Pancreas (tissue), 10 donors: ENCODE measurements around the gene SLC46A1. TPM values are rescaled to one million over a fixed set of nuclear protein-coding genes. Genes with fewer than 3 reads are reported as not detected.
"Not testable (repeated sequence)": the region's sequence is repeated elsewhere in the genome, so short reads cannot be mapped to it uniquely, and the experiment has no call there.

Experiments used
- ATAC-seq, 4 donors: fragments of 200-7000 bp; cut with Tn5 transposase; one replicate each; pipeline versions ENCODE4 v1.8.0 to v1.9.1; 2020; ENCODE audit warnings: mild to moderate bottlenecking in 4 of 4, moderate library complexity in 4 of 4
- DNase-seq, 6 donors: peaks; one replicate each; pipeline ENCODE4 v3.0.0-alpha.2; 2020
- FAIRE-seq: peaks from 2 replicates; lab custom pipeline; 2012; peaks lifted over from hg19 to GRCh38; lab: Jason Lieb, UNC
- H3K27ac ChIP-seq, 4 donors: fragments of 200-600 bp; sonication (generic); 1 replicate in 3 of 4; 2 replicates in 1 of 4; pipeline versions ENCODE4 v1.5.0 to v1.8.0; 2020
- H3K27me3 ChIP-seq, 4 donors: fragments of 200-600 bp; one replicate each; pipeline ENCODE4 v1.8.0; 2021
- H3K36me3 ChIP-seq, 3 donors: fragments of 200-600 bp; sonication (generic) in 1 of 3; one replicate each; pipeline versions ENCODE4 v1.5.0 to v1.8.0; 2020 to 2021
- H3K4me1 ChIP-seq, 3 donors: fragments of 200-600 bp; one replicate each; pipeline ENCODE4 v1.8.0; 2021
- H3K4me3 ChIP-seq, 4 donors: fragments of 200-600 bp; sonication (generic) in 2 of 4; one replicate each; pipeline versions ENCODE4 v1.5.0 to v1.8.0; 2020 to 2021
- H3K9me3 ChIP-seq, 4 donors: fragments of 200-600 bp; one replicate each; pipeline ENCODE4 v1.8.0; 2021
- WGBS, 2 donors: extraction: QIAGEN DNeasy Blood & Tissue Kit; methylation state at CpG; one replicate each; pipeline ENCODE4 v1.1.7; 2013; 5-methylcytosine and 5-hydroxymethylcytosine counted together
- intact Hi-C, 3 donors: fragments of 100-400 bp; cut with DNase I; formaldehyde crosslinking; loops; one replicate each; pipeline versions ENCODE4 v1.11.1 to v1.14.2; 2022
- polyA plus RNA-seq, 2 donors: library from polyadenylated mRNA; stranded (reverse); fragments of 200-250 nt; gene quantifications; one replicate each; pipeline ENCODE4 v1.2.3, GENCODE V29; 2013
- total RNA-seq, 6 donors: library from RNA; stranded (reverse); fragmentation: NEBNext Ultra II Directional in 4 of 6; extraction: Animal tissue kit (Norgen Biotek cat#: 25700) in 4 of 6; gene quantifications; one replicate each; pipeline versions ENCODE4 v1.2.1 to v1.2.4, GENCODE V29; 2021 to 2023
- TF ChIP-seq, protein P1 (sequence below), 4 donors: fragments of 200-600 bp; sonication (generic) in 3 of 4; IDR thresholded peaks; one replicate each; pipeline versions ENCODE4 v1.5.0 to v1.8.0; 2021; ENCODE audit warnings: antibody characterized with exemption in 4 of 4
- donor health status: healthy with polysubstance abuse.
- donor health status: DM: no; HTN: no; CAD: no; lungs with moderate emphysema.
- donor health status: DM: no; HTN: no; CAD: no.
- donor health status: control.
- donor health status: control.
- donor health status: Bipolar disorder and iron deficiency.
- donor health status: DM: yes; HTN: yes; CAD: no.
- donor health status: DM: no; HTN: no; CAD: no.
- donor health status: DM: no; HTN: no; CAD: no.
- donor health status: DM: yes; HTN: yes; CAD: no.

SLC46A1 gene
- total and polyA plus RNA-seq, 8 donors, result 5.8 to 13.8 (median 7.3) TPM

DNA sequence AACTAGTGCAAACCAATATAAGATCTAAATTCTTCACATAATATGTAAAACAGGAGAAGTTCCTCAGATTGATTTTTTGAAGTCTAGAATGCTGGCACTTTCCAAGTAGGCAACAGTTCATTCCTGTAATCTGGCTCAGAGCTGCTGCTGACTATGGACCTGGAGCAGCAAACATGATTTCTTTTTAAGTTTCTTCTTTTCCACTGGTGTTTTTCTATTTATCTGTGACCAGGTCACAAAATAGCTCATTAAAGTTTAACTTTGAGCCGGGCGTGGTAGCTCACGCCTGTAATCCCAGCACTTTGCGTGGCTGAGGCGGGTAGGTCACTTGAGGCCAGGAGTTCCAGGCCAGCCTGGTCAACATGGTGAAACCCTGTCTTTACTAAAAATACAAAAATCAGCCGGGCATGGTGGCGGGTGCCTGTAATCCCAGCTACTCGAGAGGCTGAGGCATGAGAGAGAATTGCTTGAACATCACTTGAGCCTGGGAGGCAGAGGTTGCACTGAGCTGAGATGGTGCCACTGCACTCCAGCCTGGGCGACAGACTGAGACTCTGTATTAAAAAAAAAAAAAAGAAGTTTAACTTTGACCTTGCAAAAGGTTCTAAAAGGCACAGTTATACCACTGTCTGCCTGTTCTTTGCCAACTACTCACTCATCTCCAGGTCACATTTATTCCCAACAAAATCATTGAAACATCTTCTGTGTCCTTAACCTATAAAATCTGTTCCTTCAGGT lies 38.1 kb upstream of the SLC46A1 start:
- DNase-seq, result no peak
- Histone ChIP-seq H3K27me3 (no peaks in the 10 kb centered on the region), H3K4me1 (no peaks in the 10 kb centered on the region), H3K27ac (no peak overlapping the region), H3K36me3 (no peaks in the 10 kb centered on the region), H3K9me3 (no peaks in the 10 kb centered on the region), H3K4me3 (no peak overlapping the region)
- no peak for FAIRE-seq
- TF ChIP-seq, protein P1, sequence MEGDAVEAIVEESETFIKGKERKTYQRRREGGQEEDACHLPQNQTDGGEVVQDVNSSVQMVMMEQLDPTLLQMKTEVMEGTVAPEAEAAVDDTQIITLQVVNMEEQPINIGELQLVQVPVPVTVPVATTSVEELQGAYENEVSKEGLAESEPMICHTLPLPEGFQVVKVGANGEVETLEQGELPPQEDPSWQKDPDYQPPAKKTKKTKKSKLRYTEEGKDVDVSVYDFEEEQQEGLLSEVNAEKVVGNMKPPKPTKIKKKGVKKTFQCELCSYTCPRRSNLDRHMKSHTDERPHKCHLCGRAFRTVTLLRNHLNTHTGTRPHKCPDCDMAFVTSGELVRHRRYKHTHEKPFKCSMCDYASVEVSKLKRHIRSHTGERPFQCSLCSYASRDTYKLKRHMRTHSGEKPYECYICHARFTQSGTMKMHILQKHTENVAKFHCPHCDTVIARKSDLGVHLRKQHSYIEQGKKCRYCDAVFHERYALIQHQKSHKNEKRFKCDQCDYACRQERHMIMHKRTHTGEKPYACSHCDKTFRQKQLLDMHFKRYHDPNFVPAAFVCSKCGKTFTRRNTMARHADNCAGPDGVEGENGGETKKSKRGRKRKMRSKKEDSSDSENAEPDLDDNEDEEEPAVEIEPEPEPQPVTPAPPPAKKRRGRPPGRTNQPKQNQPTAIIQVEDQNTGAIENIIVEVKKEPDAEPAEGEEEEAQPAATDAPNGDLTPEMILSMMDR (IDR thresholded peaks at IDR 0.05), result no peak
- WGBS, 2 donors, result 77 to 86% methylated on average over 9 of the region's 9 CpGs
- intact Hi-C loops, result no loop called here
- no peak for ATAC-seq

DNA sequence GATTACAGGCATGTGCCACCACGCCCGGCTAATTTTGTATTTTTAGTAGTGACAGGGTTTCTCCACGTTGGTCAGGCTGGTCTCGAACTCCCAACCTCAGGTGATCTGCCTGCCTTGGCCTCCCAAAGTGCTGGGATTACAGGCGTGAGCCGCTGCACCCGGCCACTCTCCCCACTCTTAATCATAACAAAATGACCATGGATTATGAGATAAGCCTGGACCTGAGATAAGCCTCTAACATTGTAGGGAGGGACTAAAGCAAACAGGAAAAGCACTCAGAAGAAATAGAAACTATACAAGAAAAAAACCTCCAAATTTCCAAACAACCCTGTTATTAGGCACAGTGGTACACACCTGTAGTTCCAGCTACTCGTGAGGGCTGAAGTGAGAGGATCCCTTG lies 28.3 kb upstream of the SLC46A1 start:
- H3K4me1 ChIP-seq, H3K36me3 ChIP-seq, intact Hi-C loops, H3K27me3 ChIP-seq, H3K27ac ChIP-seq, DNase-seq, FAIRE-seq, ATAC-seq, H3K4me3 ChIP-seq, H3K9me3 ChIP-seq: not testable (repeated sequence)
- WGBS, 2 donors, result 46 to 52% methylated on average over 8 of the region's 8 CpGs

DNA sequence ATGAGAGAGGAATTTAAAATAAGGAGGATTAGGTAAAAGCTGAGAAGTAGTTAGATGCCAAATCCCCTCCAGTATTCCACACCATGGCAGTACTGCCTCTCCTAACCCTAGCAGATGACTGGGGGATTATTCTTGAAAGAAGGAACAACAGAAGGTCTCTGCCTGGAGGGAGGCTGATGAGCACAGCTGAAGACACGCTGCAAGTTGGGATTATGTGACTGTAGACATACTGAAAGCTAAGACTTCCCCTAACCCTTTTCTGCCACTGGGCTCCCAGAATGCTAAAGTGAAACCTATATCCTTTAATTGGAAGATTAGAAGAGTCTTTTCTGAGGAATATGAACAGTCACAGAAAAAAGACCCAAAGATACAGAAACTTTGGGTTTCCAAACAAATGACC lies 27.7 kb upstream of the SLC46A1 start:
- TF ChIP-seq, protein P1 (IDR thresholded peaks at IDR 0.05), result no peak
- Histone ChIP-seq H3K27ac (no peak overlapping the region), H3K27me3 (no peaks in the 10 kb centered on the region), H3K9me3 (no peaks in the 10 kb centered on the region), H3K36me3 (no peaks in the 10 kb centered on the region), H3K4me3 (no peak overlapping the region), H3K4me1 (peaks cover 0 to 2% (median 0%) of the 10 kb centered on the region in 3 donors)
- DNase-seq, result no peak
- WGBS, 2 donors, result 82 to 94% methylated on average over 1 of the region's 1 CpG
- no peak for ATAC-seq
- intact Hi-C loops, result no loop called here
- no peak for FAIRE-seq

DNA sequence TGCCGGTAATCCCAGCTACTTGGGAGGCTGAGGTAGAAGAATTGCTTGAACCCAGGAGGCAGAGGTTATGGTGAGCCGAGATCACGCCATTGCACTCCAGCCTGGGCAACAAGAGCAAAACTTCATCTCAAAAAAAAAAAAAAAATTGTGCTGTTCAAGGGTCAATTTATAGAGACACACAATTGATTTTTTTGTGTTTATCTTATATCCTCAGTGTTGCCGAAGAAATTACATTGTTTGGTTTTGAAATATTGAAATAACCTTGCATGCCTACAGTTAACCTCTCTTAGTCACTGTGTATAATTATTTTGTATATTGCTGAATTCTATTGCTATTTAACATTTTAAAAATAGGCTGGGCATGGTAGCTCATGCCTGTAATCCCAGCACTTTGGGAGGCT lies 22.0 kb upstream of the SLC46A1 start:
- ATAC-seq, intact Hi-C loops, H3K9me3 ChIP-seq, H3K4me1 ChIP-seq, H3K36me3 ChIP-seq, H3K27ac ChIP-seq, FAIRE-seq, H3K27me3 ChIP-seq, DNase-seq, H3K4me3 ChIP-seq: not testable (repeated sequence)
- whole genome bisulfite sequencing, 2 donors, result 57% methylated on average over 4 of the region's 4 CpGs

DNA sequence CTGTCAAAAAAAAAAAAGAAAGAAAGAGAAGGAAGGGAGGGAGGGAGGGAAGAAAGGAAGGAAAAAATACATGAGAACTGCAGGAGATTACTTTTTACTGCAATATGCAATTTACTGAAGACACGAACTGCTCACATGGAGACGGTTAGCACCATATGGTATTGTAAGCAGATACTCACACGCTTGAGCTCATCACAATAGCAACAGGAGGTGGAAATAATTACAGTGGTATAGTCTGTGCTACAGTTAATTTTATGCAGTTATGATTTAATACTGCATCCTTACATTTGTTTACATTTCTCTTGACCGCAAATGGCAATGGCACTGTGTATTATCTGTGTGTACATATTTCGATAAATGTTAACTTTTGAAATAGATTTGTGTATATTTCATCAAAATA lies 21.4 kb upstream of the SLC46A1 start:
- Histone ChIP-seq H3K27ac (no peak overlapping the region), H3K4me3 (no peak overlapping the region), H3K4me1 (no peaks in the 10 kb centered on the region), H3K9me3 (no peaks in the 10 kb centered on the region), H3K27me3 (no peaks in the 10 kb centered on the region), H3K36me3 (no peaks in the 10 kb centered on the region)
- intact Hi-C loops, result no loop called here
- DNase-seq (no peak), ATAC-seq (no peak), FAIRE-seq (no peak)
- 72 to 73% methylated on average over 5 of the region's 5 CpGs for WGBS, 2 donors
- TF ChIP-seq, protein P1 (IDR thresholded peaks at IDR 0.05), result no peak

DNA sequence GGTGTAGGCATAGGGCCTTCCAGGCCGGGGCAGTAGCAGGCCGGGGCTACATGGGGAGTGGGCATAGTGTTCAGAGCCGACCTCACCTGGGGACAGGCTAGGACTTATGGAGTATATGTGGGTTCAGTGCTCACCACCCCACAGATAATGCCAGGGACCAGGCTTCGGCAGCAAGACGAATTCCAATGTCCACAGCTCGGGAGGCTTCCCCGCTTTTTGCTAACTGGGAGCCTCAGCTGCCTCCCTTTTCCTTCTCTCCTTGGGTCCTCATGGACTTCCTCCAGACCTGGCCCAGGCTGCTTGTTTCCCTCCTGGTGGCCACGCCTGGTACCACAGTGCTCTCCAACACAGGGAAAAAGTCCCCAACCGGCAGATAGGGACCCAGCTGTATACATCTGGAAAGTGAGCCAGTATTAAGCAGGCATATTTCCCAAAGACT lies 20.1 kb upstream of the SLC46A1 start:
- FAIRE-seq (no peak), DNase-seq (no peak), ATAC-seq (peak in 3 of 4 donors; percentile 53 to 63 (median 54))
- Histone ChIP-seq H3K27ac (no peak overlapping the region), H3K9me3 (no peaks in the 10 kb centered on the region), H3K27me3 (no peaks in the 10 kb centered on the region), H3K4me3 (no peak overlapping the region), H3K4me1 (no peaks in the 10 kb centered on the region), H3K36me3 (no peaks in the 10 kb centered on the region)
- TF ChIP-seq, protein P1 (IDR thresholded peaks at IDR 0.05), result peak in 3 of 4 donors; percentile 10 to 18 (median 16)
- intact Hi-C loops, result no loop called here
- 81% methylated on average over 9 of the region's 9 CpGs for WGBS, 2 donors
